ENCODE data around the gene EIF3B.
A peak's percentile ranks its signal among the peaks of the same experiment; 100 is the strongest.
"Not testable (repeated sequence)": the region's sequence is repeated elsewhere in the genome, so short reads cannot be mapped to it uniquely, and the experiment has no call there.

Gene EIF3B

GRCh38 chr7:2379161-2379560 lies 24.5 kb downstream of the EIF3B start:
- DNase-seq, result no peak

GRCh38 chr7:2379821-2380450 lies 25.3 kb downstream of the EIF3B start:
- DNase-seq, result no peak

- no peak for DNase-seq
Observed at GRCh38 chr7:2380461-2380860, 25.8 kb downstream of the EIF3B start.

GRCh38 chr7:2381227-2381626 lies 26.6 kb downstream of the EIF3B start:
- DNase-seq, result no peak

GRCh38 chr7:2381881-2382509 lies 27.4 kb downstream of the EIF3B start:
- DNase-seq, result no peak

GRCh38 chr7:2383543-2384274 lies 29.1 kb downstream of the EIF3B start:
- DNase-seq, result no peak

- DNase-seq, result no peak
Observed at GRCh38 chr7:2384354-2385243, 30.0 kb downstream of the EIF3B start.

- DNase-seq, result not testable (repeated sequence)
Observed at GRCh38 chr7:2386122-2386521, 31.5 kb downstream of the EIF3B start.

GRCh38 chr7:2386964-2387669 lies 32.5 kb downstream of the EIF3B start:
- DNase-seq, result no peak

- DNase-seq, result no peak
Observed at GRCh38 chr7:2387897-2388636, 33.4 kb downstream of the EIF3B start.

GRCh38 chr7:2388637-2388954 lies 34.0 kb downstream of the EIF3B start:
- no peak for DNase-seq

- DNase-seq, result not testable (repeated sequence)
Observed at GRCh38 chr7:2390020-2390816, 35.6 kb downstream of the EIF3B start.

- DNase-seq, result no peak
Observed at GRCh38 chr7:2393706-2394105, 39.1 kb downstream of the EIF3B start.

- no peak for DNase-seq
Observed at GRCh38 chr7:2394566-2395082, 40.0 kb downstream of the EIF3B start.

- DNase-seq, result no peak
Observed at GRCh38 chr7:2398506-2398905, 43.9 kb downstream of the EIF3B start.

- no peak for DNase-seq
Observed at GRCh38 chr7:2399848-2400587, 45.4 kb downstream of the EIF3B start.

GRCh38 chr7:2402687-2403013 lies 48.0 kb downstream of the EIF3B start:
- no peak for DNase-seq

GRCh38 chr7:2403014-2403717 lies 48.5 kb downstream of the EIF3B start, which contains the start of gene CHST12:
TSS of gene CHST12 (plus strand) at chr7:2403611. CDS start at chr7:2432640, 29,029 bp downstream.
- peak; percentile 93 to 94 for DNase-seq
